Body of pancreas (tissue), 4 donors: ENCODE measurements around the gene PDE6B. TPM values are rescaled to one million over a fixed set of nuclear protein-coding genes. Genes with fewer than 3 reads are reported as not detected.

Experiments used
- ATAC-seq: fragments of 150-250 bp; one replicate; pipeline ENCODE4 v1.9.1; 2016
- DNase-seq, 4 donors: peaks; one replicate each; pipeline ENCODE4 v3.0.0-alpha.2; 2019
- H3K27ac ChIP-seq, 4 donors: fragments of 200-600 bp; sonication (generic); 1 replicate in 3 of 4; 2 replicates in 1 of 4; pipeline versions ENCODE4 v1.5.1 to v1.6.1; 2016 to 2019; ENCODE audit warnings: mild to moderate bottlenecking in 1 of 4, mixed read lengths in 1 of 4, moderate library complexity in 1 of 4
- H3K27me3 ChIP-seq, 2 donors: fragments of 200-600 bp; sonication (generic); one replicate each; pipeline ENCODE4 v1.6.0; 2016; ENCODE audit warnings: mild to moderate bottlenecking in 1 of 2
- H3K36me3 ChIP-seq, 2 donors: fragments of 200-600 bp; sonication (generic); replicated peaks in 1 of 2; 2 replicates each; pipeline ENCODE4 v1.5.1; 2016; ENCODE audit warnings: low read depth in 2 of 2; ENCODE audit not compliant: insufficient read depth in 1 of 2
- H3K4me1 ChIP-seq: fragments of 200-600 bp; sonication (generic); one replicate; pipeline ENCODE4 v1.6.0; 2016
- H3K4me3 ChIP-seq, 2 donors: fragments of 200-600 bp; sonication (generic); 1 replicate in 1 of 2; 2 replicates in 1 of 2; pipeline ENCODE4 v1.5.1; 2016 to 2019
- H3K9me3 ChIP-seq, 3 donors: fragments of 200-600 bp; sonication (generic); 1 replicate in 2 of 3; 2 replicates in 1 of 3; pipeline ENCODE4 v1.5.1; 2016
- POLR2A ChIP-seq, 3 donors: fragments of 450-650 bp; IDR thresholded peaks; one replicate each; pipeline ENCODE4 v1.6.1; 2016; ENCODE audit warnings: antibody characterized with exemption in 3 of 3, mild to moderate bottlenecking in 2 of 3
- WGBS, 2 donors: methylation state at CpG; one replicate each; pipeline ENCODE4 v1.1.5; 2017; 5-methylcytosine and 5-hydroxymethylcytosine counted together
- intact Hi-C: fragments of 100-400 bp; cut with DNase I; formaldehyde crosslinking; loops from one replicate; pipeline ENCODE4 v1.15.1; 2023
- total RNA-seq, 2 donors: library from RNA; depleted of rRNA; stranded (reverse); fragments of >200 nt; gene quantifications; one replicate each; pipeline ENCODE4 v1.1.0, GENCODE V29; 2016
- TF ChIP-seq, protein P1 (sequence below), 7 experiments: fragments of 450-650 bp in 4 of 7; fragments of 200-600 bp in 3 of 7; sonication (generic) in 3 of 7; IDR thresholded peaks; one replicate each; pipeline ENCODE4 v1.5.1; 2016 to 2019; ENCODE audit warnings: antibody characterized with exemption in 7 of 7

PDE6B gene
- total RNA-seq, 2 donors from 2014 or later, result 0.26 TPM; not detected in 1

DNA sequence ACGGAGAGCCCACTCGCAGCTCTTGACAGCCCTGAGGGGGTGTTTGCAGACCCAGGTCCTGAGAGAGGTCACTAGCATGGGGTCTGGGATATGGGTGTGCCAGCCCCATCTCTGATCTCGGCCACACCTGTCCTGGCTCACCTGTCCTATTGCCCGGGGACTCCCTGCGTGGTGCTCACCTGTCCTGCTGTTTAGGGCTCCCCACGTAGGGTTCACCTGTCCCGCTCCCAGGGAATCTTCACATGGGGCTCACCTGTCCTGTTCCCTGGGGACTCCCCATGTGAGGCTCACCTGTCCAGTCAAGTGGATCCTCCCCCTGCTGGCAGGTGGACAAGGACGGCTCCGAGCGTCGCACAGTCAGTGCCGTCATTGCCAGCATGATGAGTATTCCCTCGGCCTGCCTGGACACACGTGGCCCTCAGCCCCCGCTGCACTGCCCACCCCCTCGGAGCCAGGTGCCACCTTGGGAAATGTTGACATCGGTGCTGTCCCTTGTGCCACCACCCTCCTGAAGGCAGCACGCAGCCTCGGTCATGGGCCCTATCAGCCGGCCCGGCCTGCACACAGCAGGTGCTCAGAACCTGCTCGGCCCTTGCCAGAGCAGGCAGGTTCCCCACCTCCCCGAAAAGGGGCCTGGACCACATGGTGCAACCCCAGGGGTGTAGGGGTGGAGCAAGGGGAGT lies 57.3 kb downstream of the PDE6B start:
- WGBS, 2 donors, result 44 to 70% methylated on average over 7 to 23 of the region's 23 CpGs
- Histone ChIP-seq H3K27me3 (no peaks in the 10 kb centered on the region), H3K9me3 (no peaks in the 10 kb centered on the region), H3K4me3 (no peak overlapping the region), H3K4me1 (peaks cover 43% of the 10 kb centered on the region), H3K27ac (no peak overlapping the region), H3K36me3 (no peaks in the 10 kb centered on the region)
- intact Hi-C loops, result no loop called here
- peak in 1 of 4 donors; percentile 18 for DNase-seq
- TF ChIP-seq, protein P1, sequence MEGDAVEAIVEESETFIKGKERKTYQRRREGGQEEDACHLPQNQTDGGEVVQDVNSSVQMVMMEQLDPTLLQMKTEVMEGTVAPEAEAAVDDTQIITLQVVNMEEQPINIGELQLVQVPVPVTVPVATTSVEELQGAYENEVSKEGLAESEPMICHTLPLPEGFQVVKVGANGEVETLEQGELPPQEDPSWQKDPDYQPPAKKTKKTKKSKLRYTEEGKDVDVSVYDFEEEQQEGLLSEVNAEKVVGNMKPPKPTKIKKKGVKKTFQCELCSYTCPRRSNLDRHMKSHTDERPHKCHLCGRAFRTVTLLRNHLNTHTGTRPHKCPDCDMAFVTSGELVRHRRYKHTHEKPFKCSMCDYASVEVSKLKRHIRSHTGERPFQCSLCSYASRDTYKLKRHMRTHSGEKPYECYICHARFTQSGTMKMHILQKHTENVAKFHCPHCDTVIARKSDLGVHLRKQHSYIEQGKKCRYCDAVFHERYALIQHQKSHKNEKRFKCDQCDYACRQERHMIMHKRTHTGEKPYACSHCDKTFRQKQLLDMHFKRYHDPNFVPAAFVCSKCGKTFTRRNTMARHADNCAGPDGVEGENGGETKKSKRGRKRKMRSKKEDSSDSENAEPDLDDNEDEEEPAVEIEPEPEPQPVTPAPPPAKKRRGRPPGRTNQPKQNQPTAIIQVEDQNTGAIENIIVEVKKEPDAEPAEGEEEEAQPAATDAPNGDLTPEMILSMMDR (IDR thresholded peaks at IDR 0.05), result no peak
- no peak for TF ChIP-seq POLR2A (IDR thresholded peaks at IDR 0.05)
- ATAC-seq, result no peak

DNA sequence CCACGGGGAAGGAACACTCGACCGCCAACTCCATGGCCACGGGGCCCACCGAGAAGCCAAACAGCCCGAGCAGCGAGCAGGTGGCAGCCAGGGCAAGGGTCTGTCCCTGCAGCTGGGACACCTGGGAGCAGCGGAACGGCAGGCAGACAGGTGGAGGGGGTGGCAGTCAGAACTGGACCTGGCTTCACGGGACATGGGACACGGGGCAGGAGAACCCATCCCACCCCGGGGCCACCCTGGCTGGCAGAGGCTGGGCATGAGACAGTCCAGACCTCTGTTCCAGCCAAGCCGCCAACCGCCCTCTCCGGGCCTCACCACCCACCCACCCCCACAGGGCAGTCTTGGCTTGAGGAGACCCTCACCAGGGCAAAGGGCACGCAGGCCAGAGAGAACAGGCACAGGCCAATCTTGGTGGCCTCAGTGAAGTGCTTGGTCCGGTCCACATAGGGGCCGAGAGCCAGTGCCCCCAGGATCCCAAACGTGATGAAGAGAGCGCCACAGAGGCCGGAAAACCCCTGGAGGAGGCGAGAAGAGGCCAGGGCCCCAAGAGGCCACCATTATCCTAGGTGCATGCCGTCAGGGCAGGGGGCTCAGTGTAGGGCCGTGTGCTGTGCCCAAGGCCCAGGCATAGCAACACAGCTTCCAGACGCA lies 58.0 kb downstream of the PDE6B start:
- TF ChIP-seq, protein P1 (IDR thresholded peaks at IDR 0.05), result no peak
- no peak for TF ChIP-seq POLR2A (IDR thresholded peaks at IDR 0.05)
- ATAC-seq, result no peak
- DNase-seq, result no peak
- WGBS, 2 donors, result 73 to 76% methylated on average over 15 to 21 of the region's 25 CpGs
- Histone ChIP-seq H3K27ac (no peak overlapping the region), H3K9me3 (no peaks in the 10 kb centered on the region), H3K27me3 (no peaks in the 10 kb centered on the region), H3K4me3 (no peak overlapping the region), H3K4me1 (peaks cover 43% of the 10 kb centered on the region), H3K36me3 (no peaks in the 10 kb centered on the region)
- intact Hi-C loops, result no loop called here

DNA sequence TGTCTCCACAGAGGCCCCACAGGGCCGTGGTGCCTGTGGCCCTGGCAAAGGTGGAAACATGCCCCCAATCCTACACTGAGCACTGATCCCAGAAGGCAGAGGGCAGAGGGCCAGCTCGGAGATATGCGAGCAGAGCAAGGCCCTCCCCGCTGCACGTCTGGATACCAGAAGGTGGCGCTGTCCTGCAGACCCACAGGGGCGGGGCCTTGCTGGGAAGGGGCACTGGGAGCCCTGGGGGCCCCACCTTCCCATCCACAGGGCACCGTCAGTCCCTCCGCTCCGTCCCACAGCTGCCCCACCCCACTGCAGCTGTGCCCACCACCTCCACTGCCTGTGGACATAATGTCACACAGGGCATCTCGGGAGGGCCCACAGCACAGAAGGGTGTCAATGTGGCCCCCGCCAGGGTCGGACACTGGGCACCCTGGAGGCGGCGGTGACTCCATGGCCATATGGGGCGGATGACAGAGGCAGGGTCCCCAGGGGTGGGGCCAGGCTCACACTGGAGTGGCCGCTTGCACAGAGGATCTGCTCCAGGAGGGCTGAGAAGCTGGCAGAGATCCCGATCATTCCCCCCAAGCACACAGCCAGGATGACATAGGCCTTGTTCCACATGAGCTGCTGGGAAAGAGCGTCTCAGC lies 58.7 kb downstream of the PDE6B start:
- Histone ChIP-seq H3K36me3 (no peaks in the 10 kb centered on the region), H3K4me1 (peaks cover 46% of the 10 kb centered on the region), H3K4me3 (no peak overlapping the region), H3K9me3 (no peaks in the 10 kb centered on the region), H3K27ac (no peak overlapping the region), H3K27me3 (no peaks in the 10 kb centered on the region)
- TF ChIP-seq, protein P1 (IDR thresholded peaks at IDR 0.05), result peak in 6 of 7 experiments; percentile 14 to 51 (median 36)
- TF ChIP-seq POLR2A (IDR thresholded peaks at IDR 0.05), result no peak
- ATAC-seq (no peak), DNase-seq (peak in 3 of 4 donors; percentile 58 to 69 (median 59))
- intact Hi-C loops, result no loop called here
- WGBS, 2 donors, result 54 to 56% methylated on average over 11 to 17 of the region's 19 CpGs

DNA sequence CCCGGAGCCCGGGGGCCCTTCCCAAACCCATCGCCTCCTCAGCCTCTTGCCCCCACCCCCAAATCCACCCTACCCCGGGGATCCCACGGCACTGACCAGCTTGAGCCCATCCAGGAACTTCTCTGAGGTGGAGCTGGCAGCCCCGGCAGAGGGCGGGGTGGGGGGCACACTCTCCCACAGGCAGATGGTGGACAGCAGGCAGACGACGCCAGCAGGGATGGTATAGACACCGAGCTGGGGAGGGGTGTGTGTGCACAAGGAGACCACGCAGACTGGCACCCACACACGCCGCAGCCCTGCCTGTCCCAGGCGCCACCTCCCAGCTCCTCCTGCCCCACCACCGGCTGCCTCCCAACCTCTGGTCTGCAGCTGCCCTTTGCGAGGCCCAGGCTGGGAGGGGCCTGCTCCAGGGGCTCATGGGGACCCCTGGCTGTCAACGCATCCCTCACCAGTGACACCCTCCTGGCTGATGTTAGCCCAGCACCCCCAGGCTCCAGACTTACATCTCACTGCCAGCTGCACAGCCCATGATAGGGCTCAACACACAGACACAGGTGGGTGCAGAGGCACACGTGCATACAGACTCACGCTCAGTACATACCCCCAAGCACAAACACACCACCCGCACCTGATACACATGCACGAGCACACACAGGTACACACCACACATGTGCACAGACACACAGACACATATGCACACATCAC lies 59.4 kb downstream of the PDE6B start:
- Histone ChIP-seq H3K27me3 (no peaks in the 10 kb centered on the region), H3K4me3 (no peak overlapping the region), H3K9me3 (no peaks in the 10 kb centered on the region), H3K4me1 (peaks cover 46% of the 10 kb centered on the region), H3K27ac (no peak overlapping the region), H3K36me3 (no peaks in the 10 kb centered on the region)
- WGBS, 2 donors, result 79 to 83% methylated on average over 10 to 21 of the region's 21 CpGs
- DNase-seq (no peak), ATAC-seq (no peak)
- no peak for TF ChIP-seq POLR2A (IDR thresholded peaks at IDR 0.05)
- TF ChIP-seq, protein P1 (IDR thresholded peaks at IDR 0.05), result no peak
- intact Hi-C loops, result no loop called here
